ENCODE data around the gene IQCH.
"Not testable (repeated sequence)": the region's sequence is repeated elsewhere in the genome, so short reads cannot be mapped to it uniquely, and the experiment has no call there.

The IQCH gene

DNA sequence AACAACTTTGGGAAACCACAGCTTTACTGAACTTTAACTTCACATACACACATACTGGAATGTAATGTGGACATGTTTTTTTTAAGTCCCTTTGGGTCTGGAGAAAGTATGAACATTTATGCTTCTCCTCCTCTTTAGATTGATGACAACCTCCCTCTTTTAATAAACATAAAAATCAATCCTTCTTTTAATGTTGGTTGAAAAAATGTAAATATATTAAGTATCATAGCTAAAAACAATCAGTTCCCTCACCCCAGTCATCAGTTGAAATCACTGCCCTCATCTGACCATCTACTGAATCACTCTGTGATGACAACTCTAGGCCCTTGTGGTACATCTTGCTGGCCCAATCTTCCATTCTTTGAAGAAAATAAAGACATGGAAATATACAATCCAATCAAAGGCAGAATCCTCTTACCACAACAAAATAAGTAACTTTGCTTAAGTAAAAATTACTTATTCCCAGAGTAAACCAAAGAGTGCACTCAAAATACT is 6.5 kb upstream of the IQCH start:
- no peak for FAIRE-seq

DNA sequence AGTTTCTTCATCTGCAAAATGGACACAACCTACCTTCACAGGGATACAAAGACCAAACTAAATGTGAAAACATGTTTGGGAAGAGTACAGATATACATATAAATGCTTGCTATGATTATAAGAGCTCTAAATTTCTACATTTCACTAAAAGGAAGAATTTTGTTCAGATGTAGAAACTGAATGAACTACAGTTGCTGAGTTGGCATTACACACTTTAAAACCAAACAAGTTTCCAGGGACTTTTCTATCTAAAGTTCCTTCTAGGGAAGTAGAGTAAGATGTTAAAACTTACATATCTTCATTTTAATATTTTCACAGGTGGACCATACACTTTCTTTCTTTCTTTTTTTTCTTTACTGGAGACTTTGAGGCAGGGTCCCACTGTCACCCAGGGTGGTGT is 4.8 kb upstream of the IQCH start:
- FAIRE-seq = no peak

DNA sequence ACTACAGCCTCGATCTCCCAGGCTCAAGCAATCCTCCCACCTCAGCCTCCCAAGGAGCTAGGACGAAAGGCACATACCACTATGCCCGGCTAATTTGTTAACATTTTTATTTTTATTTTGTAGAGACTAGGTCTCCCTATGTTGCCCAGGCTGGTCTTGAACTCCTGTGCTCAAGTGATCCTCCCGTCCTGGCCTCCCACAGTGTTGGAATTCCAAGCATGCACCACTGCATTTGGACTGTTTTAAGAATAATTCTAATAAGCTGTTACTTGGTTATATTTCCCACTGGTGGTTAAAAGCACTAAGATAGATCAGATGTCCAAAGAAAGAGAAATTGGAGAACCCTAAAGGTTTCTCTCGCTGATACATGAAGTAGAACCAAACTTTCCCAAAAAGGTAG is 3.3 kb upstream of the IQCH start:
- FAIRE-seq = no peak

- FAIRE-seq = no peak
Observed at GRCh38 chr15:67253101-67253500, 1.5 kb upstream of the IQCH start.

DNA sequence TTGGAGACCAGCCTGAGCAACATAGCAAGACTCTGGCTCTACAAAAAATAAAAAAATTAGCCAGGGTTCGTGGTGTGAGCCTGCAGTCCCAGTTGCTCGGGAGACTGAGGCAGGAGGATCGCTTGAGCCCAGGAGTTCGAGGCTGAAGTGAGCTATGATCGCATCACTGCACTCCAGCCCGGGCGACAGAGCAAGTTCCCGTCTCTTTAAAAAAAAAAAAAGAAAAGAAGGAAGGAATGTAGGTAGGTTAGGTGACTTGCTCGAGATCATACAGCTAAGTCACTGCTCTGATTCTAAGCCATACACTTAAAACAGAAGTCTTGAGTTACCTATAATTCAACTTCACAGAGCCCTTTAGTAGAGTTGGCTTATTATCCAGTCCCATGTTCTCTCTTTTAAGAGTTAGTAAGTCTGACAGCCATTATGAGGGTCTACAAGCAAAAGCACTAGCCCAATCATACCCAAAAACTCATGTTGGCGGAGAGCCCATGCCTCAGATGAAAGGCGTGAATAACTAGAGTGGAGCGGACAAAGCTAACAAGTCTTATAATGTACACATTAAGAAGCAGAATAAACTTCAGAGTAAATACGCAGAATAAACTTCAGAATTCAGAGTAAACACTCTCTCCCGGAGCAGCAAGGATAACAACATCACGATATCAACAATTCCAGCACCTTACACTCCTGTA is 893 bp upstream of the IQCH start:
- no peak for FAIRE-seq

DNA sequence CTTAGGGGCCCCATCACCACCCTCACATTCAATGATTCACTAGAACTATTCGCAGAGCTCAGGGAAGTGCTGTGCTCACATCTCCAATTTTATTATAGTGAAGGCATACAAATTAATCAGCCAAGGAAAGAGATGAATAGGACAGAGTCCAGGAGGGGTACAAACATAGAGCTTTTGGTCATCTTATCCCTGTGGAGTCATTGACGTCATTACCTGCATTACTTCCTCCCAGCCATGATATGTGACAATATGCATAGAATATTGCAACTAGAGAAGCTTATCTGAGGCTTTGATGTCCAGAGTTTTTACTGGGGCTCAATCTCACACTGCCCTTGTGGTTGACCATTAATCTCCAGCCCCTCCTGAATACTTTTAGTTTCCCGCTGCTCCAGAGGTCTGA is 1.5 kb downstream of the IQCH start:
- no peak for FAIRE-seq

GRCh38 chr15:67258412-67258811 is 3.8 kb downstream of the IQCH start:
- not testable (repeated sequence) for FAIRE-seq

DNA sequence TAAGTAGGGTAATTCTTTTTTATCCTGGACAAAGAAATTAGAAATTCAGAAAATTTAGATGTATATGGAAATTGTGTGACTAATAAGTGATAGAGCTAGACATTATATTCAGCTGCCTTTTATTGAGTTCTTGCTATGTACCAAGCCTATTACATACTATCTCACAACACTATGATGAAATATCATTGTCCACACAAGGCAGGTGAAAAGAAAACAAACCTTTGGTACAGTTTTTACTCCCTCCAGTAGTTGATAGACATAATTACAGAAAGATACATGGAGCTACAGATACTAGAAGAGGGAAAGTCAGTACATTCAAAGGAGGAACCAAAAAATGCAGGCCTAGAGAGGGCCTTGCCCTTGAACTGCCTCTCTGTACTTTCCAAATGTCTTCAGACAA is 4.8 kb downstream of the IQCH start:
- no peak for FAIRE-seq

GRCh38 chr15:67259806-67260205 is 5.2 kb downstream of the IQCH start:
- no peak for FAIRE-seq

GRCh38 chr15:67266870-67267269 is 12.3 kb downstream of the IQCH start:
- FAIRE-seq = no peak

DNA sequence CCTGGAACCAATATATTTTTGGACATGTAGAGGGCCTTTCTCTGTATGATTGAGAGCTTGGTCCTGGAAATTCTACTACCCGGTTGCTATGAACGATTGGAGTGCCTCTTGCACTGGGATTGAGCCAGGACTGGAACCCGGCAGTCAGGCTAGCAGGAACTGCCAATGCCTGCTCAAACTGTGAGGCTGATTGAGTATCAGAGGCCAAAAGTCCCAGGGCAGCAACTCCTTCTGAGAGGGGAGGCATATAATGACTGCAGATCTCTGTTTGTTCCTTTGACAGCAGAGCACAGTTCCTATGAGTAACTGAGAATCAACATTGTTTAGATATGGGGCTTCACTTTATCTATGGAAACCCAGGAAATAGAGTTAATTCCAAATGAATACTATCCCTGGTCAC is 12.9 kb downstream of the IQCH start:
- no peak for FAIRE-seq

DNA sequence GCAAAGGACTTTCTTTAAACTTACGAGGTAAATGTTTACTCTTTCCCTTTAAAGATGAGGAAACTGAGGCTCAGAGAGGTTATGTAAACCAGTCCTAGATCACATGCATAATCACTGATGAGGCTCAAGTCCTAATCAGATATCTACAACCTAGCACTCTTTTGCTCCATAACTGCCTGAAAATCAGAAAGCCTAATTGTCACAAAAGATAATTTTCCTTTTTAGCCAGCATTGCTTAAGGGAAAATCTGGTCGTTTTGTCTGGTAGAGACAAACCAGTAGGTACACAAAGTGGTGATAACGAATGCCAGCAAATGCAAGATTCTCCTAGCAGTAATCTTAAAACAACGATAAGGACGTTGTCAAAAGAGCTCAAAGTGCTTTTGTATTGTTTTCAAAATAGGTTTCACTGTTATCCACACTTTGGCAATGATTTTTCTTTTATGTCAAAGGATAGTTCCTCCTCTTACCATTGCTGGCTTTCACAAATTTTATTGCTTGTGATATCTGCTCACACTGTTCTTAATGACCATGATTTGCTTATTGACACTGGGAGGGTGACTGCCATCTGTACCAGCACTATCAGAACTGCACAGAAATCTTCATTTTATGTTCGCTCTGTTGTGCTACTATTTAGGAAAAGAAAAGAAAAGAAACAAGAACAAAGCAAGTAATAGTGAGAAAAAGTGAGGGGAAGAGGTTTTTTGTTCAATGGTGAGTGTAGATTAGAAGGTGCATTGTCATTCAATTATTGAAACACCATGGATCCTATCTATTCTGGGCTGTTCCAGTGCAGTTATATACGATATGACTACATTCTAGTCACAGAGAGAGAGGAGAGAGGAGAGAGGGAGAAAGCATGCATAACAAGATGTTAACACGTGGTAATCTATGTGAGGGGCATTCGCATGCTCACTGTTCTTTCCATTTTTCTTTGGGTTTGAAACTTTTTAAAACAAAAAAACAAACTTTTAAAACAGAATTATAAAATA is 13.7 kb downstream of the IQCH start:
- FAIRE-seq = no peak

DNA sequence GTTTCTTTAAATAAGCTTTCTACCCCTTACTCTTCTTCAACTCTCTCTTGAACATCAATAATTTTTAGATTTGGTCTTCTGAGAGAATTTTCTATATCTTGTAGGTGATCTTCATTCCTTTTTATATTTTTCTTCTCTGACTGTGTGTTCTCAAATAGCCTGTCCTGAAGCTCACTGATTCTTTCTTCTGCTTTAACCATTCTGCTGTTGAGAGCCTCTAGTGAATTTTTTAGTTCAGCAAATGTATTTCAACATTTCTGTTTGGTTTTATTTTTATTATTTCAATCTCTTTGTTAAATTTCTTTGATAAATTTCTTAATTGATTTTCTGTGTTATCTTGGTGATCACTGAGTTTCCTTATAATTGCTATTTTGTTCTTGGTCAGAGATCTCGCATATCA is 19.6 kb downstream of the IQCH start:
- FAIRE-seq = no peak

- no peak for FAIRE-seq
Observed at GRCh38 chr15:67276666-67277065, 22.1 kb downstream of the IQCH start.

GRCh38 chr15:67280217-67280616 is 25.6 kb downstream of the IQCH start:
- no peak for FAIRE-seq

- no peak for FAIRE-seq
Observed at GRCh38 chr15:67281714-67282113, 27.1 kb downstream of the IQCH start.

GRCh38 chr15:67285625-67286024 is 31.0 kb downstream of the IQCH start:
- FAIRE-seq = not testable (repeated sequence)

- FAIRE-seq = not testable (repeated sequence)
Observed at GRCh38 chr15:67286400-67286799, 31.8 kb downstream of the IQCH start.

DNA sequence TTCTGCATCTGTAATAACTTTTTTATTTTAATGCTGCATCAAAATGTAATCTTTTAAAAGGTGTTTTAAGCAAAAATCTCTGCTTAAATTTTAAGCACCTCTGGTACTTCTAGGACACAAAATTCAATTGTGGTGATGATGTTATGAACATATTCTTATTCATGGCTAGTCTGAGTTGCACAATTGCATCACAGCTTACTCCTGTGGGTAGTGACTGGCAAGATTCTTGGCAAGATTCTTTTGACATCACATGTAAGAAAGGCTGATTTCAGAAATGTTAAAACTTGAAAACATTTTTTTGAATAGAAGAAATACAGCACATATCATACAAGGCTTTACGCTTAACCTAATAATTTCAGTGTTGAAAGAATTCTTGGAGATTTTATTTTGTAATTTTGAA is 35.7 kb downstream of the IQCH start:
- no peak for FAIRE-seq

DNA sequence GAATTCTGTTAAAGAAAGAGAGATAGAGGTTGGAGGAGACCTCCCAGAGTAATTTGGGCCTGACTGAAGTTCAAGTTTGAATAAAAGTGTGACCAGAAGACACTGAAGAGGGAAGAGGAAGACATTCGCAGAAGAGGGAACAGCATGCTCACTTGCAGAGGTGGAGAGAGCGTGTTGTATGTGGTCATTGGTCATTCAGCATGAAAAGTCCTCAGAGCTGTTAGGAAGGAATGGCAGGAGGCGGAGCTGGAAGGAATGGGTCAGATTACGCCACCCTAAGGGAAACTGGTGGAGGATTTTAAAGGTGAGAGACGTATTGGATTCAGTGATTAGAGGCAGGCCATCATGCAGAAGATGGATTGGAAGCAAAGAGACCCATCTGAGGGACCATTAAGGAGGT is 41.6 kb downstream of the IQCH start:
- no peak for FAIRE-seq

DNA sequence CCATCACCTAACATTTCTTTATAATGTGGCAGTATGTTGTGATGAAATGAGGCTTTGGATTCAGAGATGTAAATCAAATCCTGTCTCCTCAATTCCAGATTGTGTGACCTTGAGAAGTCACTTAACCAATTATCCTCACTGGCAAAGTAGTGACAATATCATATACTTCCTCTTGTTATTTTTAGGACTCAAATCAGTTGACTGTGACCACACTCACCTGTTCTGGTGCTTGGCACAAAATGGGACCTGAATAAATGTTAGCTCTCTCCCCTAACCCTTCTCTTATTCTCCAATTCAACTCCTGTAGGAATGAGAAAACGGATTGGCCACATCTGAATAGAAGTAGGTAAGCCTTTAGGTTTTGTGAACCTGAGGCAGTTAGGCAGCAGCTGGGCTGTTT is 42.1 kb downstream of the IQCH start:
- no peak for FAIRE-seq

DNA sequence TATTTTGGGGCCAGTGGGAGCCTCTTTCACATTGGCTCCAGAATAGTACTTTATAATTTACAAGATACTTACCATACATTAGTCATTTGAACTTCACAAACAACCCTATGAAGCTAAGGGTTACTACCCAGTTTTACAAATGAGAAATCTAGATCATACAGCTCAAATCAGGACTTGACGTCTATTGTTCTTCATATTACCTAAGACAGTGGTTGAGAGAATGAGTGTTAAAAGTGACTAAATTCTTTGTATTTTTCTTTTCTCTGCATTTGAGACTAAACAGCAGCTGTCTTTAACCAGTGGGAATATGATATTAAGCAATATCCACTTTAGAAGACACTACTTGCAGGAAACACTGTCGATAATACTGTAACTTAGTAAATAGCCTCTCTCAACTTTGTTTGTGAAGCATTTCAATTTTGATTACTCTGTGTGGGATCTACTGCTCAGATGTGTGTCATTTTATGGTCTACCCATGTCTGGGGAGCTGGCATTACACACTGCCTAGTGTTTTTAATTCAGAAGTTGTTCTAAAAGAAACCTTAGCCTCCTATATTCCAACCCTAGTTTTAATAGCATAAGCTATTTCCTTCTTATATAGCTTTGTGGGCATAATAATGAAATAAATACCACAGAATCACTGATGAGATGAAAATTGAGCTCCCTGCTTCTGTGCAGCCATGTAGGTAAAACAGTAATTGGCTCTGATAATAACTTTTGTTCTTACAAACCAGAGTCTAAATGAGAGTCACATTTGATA is 45.9 kb downstream of the IQCH start:
- FAIRE-seq = no peak

Measured in A204.1 (cell line).